NB4 (cell line): Measurements from ENCODE around the gene ACER3.

Experiments
- POLR2A ChIP-seq: IDR thresholded peaks from 2 replicates; pipeline ENCODE4 v1.6.1; 2011; ENCODE audit warnings: mild to moderate bottlenecking; ENCODE audit not compliant: insufficient read length; ENCODE audit errors: extremely low read depth
- TF ChIP-seq, protein P1 (sequence below): IDR thresholded peaks from one replicate; pipeline ENCODE4 v1.5.1; 2012; ENCODE audit warnings: low read depth, low read length
- TF ChIP-seq, protein P2 (sequence below): IDR thresholded peaks from 2 replicates; pipeline ENCODE4 v1.6.1; 2011; ENCODE audit warnings: low read depth, low read length

DNA sequence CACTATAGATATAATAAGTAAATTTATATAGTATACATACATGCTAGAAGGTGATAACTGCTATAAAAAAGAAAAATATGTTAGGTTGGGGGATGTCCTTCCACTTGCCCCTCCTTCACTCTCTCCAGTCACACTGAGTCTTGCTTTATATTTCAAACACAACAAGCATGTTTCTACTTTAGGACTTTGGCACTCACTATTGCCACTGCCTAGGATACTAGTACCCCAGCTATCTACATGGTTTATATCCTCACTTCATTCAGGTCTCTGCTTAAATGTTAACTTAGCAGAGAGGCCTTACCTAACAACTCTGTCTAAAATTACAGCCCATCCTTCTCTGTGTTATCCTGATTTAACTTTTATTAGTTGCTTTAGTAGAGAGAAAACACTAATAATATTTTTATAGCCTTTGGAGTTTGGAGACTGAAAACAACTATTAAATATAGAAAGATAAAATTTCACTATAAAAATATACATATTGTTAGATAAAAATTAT lies 134.4 kb downstream of the ACER3 start:
- TF ChIP-seq, protein P1, sequence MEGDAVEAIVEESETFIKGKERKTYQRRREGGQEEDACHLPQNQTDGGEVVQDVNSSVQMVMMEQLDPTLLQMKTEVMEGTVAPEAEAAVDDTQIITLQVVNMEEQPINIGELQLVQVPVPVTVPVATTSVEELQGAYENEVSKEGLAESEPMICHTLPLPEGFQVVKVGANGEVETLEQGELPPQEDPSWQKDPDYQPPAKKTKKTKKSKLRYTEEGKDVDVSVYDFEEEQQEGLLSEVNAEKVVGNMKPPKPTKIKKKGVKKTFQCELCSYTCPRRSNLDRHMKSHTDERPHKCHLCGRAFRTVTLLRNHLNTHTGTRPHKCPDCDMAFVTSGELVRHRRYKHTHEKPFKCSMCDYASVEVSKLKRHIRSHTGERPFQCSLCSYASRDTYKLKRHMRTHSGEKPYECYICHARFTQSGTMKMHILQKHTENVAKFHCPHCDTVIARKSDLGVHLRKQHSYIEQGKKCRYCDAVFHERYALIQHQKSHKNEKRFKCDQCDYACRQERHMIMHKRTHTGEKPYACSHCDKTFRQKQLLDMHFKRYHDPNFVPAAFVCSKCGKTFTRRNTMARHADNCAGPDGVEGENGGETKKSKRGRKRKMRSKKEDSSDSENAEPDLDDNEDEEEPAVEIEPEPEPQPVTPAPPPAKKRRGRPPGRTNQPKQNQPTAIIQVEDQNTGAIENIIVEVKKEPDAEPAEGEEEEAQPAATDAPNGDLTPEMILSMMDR: no peak
- no peak for TF ChIP-seq POLR2A
- TF ChIP-seq, protein P2, sequence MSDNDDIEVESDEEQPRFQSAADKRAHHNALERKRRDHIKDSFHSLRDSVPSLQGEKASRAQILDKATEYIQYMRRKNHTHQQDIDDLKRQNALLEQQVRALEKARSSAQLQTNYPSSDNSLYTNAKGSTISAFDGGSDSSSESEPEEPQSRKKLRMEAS: no peak
